ENCODE results near the gene SPAST. TPM values are rescaled to one million over a fixed set of nuclear protein-coding genes. Genes with fewer than 3 reads are reported as not detected.

The SPAST gene
- total and polyA plus RNA-seq, 2 of the 13 experiments (the other 11 are each of a cell fraction or from before 2014, with no cell fraction given) = 11.5 to 40.4 TPM

DNA sequence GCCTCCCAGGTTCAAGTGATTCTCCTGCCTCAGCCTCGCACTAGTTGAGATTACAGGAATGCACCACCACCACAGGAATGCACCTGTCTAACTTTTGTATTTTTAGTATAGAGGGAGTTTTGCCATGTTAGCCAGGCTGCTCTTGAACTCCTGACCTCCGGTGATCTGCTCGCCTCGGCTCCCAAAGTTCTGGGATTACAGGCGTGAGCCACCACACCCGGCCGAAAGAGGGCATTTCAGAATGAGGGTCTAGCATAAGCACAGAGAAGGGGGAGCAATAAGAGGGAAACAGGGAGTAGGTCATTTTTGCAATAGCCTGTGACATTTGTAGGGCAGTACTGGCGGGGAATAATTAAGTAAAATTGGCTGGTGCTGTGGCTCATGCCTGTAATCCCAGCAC lies 1.9 kb upstream of the SPAST start (continued):
- TF ChIP-seq CREB1 (IDR thresholded peaks at IDR 0.05) (no peak), CREB1 (CRISPR knock-in tag; IDR thresholded peaks at IDR 0.05) (peak; percentile 46; the same call in 1 of the 2 replicates), ZNF124 (CRISPR knock-in tag; IDR thresholded peaks at IDR 0.05) (0 out of 2 replicates have a peak, but pooled peaks have one; percentile 33)
- TF ChIP-seq, protein P1, sequence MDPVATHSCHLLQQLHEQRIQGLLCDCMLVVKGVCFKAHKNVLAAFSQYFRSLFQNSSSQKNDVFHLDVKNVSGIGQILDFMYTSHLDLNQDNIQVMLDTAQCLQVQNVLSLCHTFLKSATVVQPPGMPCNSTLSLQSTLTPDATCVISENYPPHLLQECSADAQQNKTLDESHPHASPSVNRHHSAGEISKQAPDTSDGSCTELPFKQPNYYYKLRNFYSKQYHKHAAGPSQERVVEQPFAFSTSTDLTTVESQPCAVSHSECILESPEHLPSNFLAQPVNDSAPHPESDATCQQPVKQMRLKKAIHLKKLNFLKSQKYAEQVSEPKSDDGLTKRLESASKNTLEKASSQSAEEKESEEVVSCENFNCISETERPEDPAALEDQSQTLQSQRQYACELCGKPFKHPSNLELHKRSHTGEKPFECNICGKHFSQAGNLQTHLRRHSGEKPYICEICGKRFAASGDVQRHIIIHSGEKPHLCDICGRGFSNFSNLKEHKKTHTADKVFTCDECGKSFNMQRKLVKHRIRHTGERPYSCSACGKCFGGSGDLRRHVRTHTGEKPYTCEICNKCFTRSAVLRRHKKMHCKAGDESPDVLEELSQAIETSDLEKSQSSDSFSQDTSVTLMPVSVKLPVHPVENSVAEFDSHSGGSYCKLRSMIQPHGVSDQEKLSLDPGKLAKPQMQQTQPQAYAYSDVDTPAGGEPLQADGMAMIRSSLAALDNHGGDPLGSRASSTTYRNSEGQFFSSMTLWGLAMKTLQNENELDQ (CRISPR knock-in tag; IDR thresholded peaks at IDR 0.05; ENCODE audit: borderline replicate concordance) = no peak

DNA sequence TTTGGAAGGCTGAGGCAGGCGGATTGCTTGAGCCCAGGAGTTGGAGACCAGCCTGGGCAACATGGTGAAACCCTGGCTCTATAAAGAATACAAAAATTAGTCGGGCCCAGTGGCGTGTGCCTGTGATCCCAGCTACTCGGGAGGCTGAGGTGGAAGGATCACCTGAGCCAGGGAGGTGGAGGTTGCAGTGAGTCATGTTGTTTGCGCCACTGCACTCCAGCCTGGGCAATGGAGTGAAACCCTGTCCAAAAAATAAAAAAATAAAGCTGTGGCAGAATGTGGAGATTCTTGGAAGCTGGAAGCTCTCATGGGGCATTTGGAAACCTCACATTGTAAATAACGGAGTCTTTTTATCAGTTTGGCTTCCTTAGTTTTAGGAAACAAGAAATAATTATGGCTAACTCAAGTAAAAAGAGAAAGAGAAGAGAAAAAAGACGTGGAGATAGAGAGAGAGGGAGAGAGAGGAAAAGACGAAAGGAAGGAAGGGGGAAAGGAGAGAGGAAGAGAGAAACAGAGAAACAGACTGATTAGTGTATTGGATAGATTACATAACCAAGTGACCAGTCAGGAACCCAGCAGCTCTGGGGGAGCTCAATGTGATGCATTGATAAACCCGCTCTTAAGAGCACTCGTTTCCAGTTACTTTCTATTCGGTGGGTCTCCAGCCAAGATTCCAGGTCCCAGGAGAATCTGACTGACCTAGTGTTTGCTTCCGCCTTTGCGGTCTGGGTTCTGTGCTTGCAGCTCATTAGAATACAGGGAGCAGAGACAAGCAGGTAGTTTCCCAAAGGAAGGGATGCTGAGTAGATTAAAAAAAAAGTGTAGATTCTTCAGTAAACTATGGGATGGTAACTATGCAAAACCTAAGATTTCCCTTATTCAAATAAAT lies 1.1 kb upstream of the SPAST start:
- Histone ChIP-seq H3K27me3 (ENCODE audit: control insufficient read depth in 1 of 2, insufficient read depth in 2 of 2, low read length in 2 of 2) (no peaks in the 10 kb centered on the region; a peak in 1 of 5 replicates), H3K27ac (ENCODE audit: extremely low read length, insufficient read depth, low read length) (peak overlapping the region; percentile 95), H3K4me2 (ENCODE audit: low read depth, low read length) (peak overlapping the region; percentile 95), H2AFZ (ENCODE audit: low read length) (peak overlapping the region; percentile 99), H3K4me3 (replicated peaks in 1 of 3; ENCODE audit: insufficient read depth in 1 of 3, low read depth in 2 of 3, low read length in 3 of 3) (peak overlapping the region; percentile 75 to 95 (median 87)), H3K9ac (ENCODE audit: insufficient read depth, low read depth, low read length) (peak overlapping the region; percentile 91), H3K36me3 (replicated peaks in 1 of 2; ENCODE audit: control insufficient read depth in 1 of 2, insufficient read depth in 2 of 2, low read length in 2 of 2) (no peaks in the 10 kb centered on the region), H4K20me1 (ENCODE audit: insufficient read depth, low read length) (no peaks in the 10 kb centered on the region), H3K79me2 (ENCODE audit: insufficient read depth, low read length) (peaks cover 13% of the 10 kb centered on the region), H3K4me1 (ENCODE audit: insufficient read depth, low read length) (peaks cover 39% of the 10 kb centered on the region), H3K9me3 (ENCODE audit: low read length) (no peaks in the 10 kb centered on the region)
- BruUV-seq (replicated peaks) = no TSS peak
- POLR2A ChIA-PET = interaction anchor here (0.8 to 3.9 kb wide), 17 partner anchors 7 to 285 kb away, joined by 3 to 146 read pairs (median 7); partner anchors contain the start of genes DPY30, MEMO1 and SLC30A6
- DNase-seq (ENCODE audit: low spot score) = peak; percentile 78
- WGBS (ENCODE audit: low lambda C conversion rate) = 8% methylated on average over 13 of the region's 13 CpGs
- CTCF ChIA-PET (ENCODE audit: low intra/inter-chr PET ratio, low total read pairs) = no interaction called here
- no peak for FAIRE-seq
- ATAC-seq = peak; percentile 32
- in situ Hi-C loops (cut with HindIII; ENCODE audit: extremely low pct_ligation_motif_present, low pct_unique_long_range_greater_than_20kb) = no loop called here
- intact Hi-C loops (cut with micrococcal nuclease; ENCODE audit: unreplicated experiment) = loop anchor here (2.0 to 10.0 kb wide), 3 partner anchors 51 to 265 kb away; partner anchors contain the start of gene MEMO1
- TF ChIP-seq ZNF331 (CRISPR knock-in tag; IDR thresholded peaks at IDR 0.05) (no peak), REXO4 (CRISPR knock-in tag; IDR thresholded peaks at IDR 0.05; ENCODE audit: borderline replicate concordance) (no peak), SMAD3 (CRISPR knock-in tag; IDR thresholded peaks at IDR 0.05) (no peak)
- TF ChIP-seq, protein P2, sequence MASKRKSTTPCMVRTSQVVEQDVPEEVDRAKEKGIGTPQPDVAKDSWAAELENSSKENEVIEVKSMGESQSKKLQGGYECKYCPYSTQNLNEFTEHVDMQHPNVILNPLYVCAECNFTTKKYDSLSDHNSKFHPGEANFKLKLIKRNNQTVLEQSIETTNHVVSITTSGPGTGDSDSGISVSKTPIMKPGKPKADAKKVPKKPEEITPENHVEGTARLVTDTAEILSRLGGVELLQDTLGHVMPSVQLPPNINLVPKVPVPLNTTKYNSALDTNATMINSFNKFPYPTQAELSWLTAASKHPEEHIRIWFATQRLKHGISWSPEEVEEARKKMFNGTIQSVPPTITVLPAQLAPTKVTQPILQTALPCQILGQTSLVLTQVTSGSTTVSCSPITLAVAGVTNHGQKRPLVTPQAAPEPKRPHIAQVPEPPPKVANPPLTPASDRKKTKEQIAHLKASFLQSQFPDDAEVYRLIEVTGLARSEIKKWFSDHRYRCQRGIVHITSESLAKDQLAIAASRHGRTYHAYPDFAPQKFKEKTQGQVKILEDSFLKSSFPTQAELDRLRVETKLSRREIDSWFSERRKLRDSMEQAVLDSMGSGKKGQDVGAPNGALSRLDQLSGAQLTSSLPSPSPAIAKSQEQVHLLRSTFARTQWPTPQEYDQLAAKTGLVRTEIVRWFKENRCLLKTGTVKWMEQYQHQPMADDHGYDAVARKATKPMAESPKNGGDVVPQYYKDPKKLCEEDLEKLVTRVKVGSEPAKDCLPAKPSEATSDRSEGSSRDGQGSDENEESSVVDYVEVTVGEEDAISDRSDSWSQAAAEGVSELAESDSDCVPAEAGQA (IDR thresholded peaks at IDR 0.05; ENCODE audit: low read depth) = no peak
- TF ChIP-seq, protein P2 (CRISPR knock-in tag; IDR thresholded peaks at IDR 0.05; ENCODE audit: borderline replicate concordance) = no peak
- TF ChIP-seq, protein P3, sequence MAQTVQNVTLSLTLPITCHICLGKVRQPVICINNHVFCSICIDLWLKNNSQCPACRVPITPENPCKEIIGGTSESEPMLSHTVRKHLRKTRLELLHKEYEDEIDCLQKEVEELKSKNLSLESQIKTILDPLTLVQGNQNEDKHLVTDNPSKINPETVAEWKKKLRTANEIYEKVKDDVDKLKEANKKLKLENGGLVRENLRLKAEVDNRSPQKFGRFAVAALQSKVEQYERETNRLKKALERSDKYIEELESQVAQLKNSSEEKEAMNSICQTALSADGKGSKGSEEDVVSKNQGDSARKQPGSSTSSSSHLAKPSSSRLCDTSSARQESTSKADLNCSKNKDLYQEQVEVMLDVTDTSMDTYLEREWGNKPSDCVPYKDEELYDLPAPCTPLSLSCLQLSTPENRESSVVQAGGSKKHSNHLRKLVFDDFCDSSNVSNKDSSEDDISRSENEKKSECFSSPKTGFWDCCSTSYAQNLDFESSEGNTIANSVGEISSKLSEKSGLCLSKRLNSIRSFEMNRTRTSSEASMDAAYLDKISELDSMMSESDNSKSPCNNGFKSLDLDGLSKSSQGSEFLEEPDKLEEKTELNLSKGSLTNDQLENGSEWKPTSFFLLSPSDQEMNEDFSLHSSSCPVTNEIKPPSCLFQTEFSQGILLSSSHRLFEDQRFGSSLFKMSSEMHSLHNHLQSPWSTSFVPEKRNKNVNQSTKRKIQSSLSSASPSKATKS (CRISPR knock-in tag; IDR thresholded peaks at IDR 0.05) = 0 out of 2 replicates have a peak, but pooled peaks have one; percentile 53

Measured in HepG2 (cell line).